H1 (cell line): ENCODE measurements around the gene MEDAG. TPM values are rescaled to one million over a fixed set of nuclear protein-coding genes. Genes with fewer than 3 reads are reported as not detected.

Source experiments
- CTCF ChIA-PET: fragments of 300-600 bp; sonication (Branson Sonifier 250); formaldehyde crosslinking; loops from one replicate; lab custom pipeline; 2021; ENCODE audit not compliant: partially characterized antibody; lab: Charles Lee
- POLR2A ChIA-PET: fragments of 300-600 bp; sonication (Branson Sonifier 250); formaldehyde crosslinking; loops from one replicate; lab custom pipeline; 2021; ENCODE audit warnings: inconsistent platforms; ENCODE audit not compliant: partially characterized antibody; lab: Charles Lee
- DNase-seq, 2 experiments: peaks; one replicate each; pipeline versions ENCODE4 v3.0.0 to v3.0.0-alpha.2; 2010 to 2022; ENCODE audit warnings: low spot score in 2 of 2, low read depth in 1 of 2, mixed read lengths in 1 of 2
- FAIRE-seq: peaks from 2 replicates; lab custom pipeline; 2011; peaks lifted over from hg19 to GRCh38; lab: Jason Lieb, UNC
- H2AFZ ChIP-seq: 2 replicates; pipeline ENCODE4 v1.8.1; 2012; ENCODE audit warnings: low read length, inconsistent platforms
- H2AK5ac ChIP-seq: 2 replicates; pipeline ENCODE4 v1.6.1; 2013; ENCODE audit warnings: low read depth, low read length
- H2BK120ac ChIP-seq: replicated peaks from 2 replicates; pipeline ENCODE3; 2013; ENCODE audit warnings: low read depth, low read length, inconsistent platforms
- H2BK12ac ChIP-seq: 2 replicates; pipeline ENCODE4 v1.6.1; 2013; ENCODE audit warnings: low read depth, low read length
- H2BK15ac ChIP-seq: 2 replicates; pipeline ENCODE4 v1.6.1; 2013; ENCODE audit warnings: low read length
- H2BK20ac ChIP-seq: 2 replicates; pipeline ENCODE4 v1.6.1; 2013; ENCODE audit warnings: low read length
- H2BK5ac ChIP-seq: 2 replicates; pipeline ENCODE4 v1.6.1; 2013; ENCODE audit warnings: low read depth, low read length
- H3K14ac ChIP-seq: 2 replicates; pipeline ENCODE4 v1.6.1; 2013; ENCODE audit warnings: inconsistent platforms; ENCODE audit not compliant: insufficient read length
- H3K18ac ChIP-seq: 2 replicates; pipeline ENCODE4 v1.6.1; 2013; ENCODE audit warnings: low read length; ENCODE audit errors: extremely low read depth
- H3K23ac ChIP-seq: 2 replicates; pipeline ENCODE4 v1.6.1; 2013; ENCODE audit warnings: inconsistent platforms; ENCODE audit not compliant: insufficient read length
- H3K23me2 ChIP-seq: 2 replicates; pipeline ENCODE4 v1.6.1; 2013; ENCODE audit warnings: low read depth, low read length
- H3K27ac ChIP-seq: 2 replicates; pipeline ENCODE4 v1.6.1; 2011; ENCODE audit warnings: low read depth, low read length, inconsistent platforms
- H3K27me3 ChIP-seq, 4 experiments: replicated peaks in 1 of 4; 1 replicate in 1 of 4; 2 replicates in 3 of 4; pipeline versions ENCODE4 v1.6.1 to v1.8.1; 2011 to 2013; ENCODE audit warnings: low read length in 3 of 4, mild to moderate bottlenecking in 3 of 4, inconsistent platforms in 2 of 4, mixed read lengths in 2 of 4, moderate library complexity in 1 of 4; ENCODE audit not compliant: control insufficient read depth in 3 of 4, insufficient read depth in 3 of 4; ENCODE audit errors: extremely low read depth in 1 of 4
- H3K36me3 ChIP-seq, 4 experiments: 2 replicates each; pipeline versions ENCODE4 v1.6.1 to v1.8.1; 2011 to 2013; ENCODE audit warnings: mild to moderate bottlenecking in 4 of 4, low read length in 3 of 4, moderate library complexity in 2 of 4, control low read depth in 1 of 4, inconsistent platforms in 1 of 4; ENCODE audit not compliant: insufficient read depth in 4 of 4, control insufficient read depth in 2 of 4
- H3K4ac ChIP-seq: replicated peaks from 2 replicates; pipeline ENCODE3; 2013; ENCODE audit warnings: low read length, low read depth, mixed read lengths, inconsistent platforms; ENCODE audit not compliant: insufficient read length
- H3K4me1 ChIP-seq, 4 experiments: replicated peaks in 1 of 4; 1 replicate in 1 of 4; 2 replicates in 3 of 4; pipeline versions ENCODE4 v1.6.1 to v1.8.1; 2011 to 2013; ENCODE audit warnings: low read length in 3 of 4, inconsistent platforms in 2 of 4, mixed read lengths in 1 of 4; ENCODE audit not compliant: insufficient read depth in 4 of 4, control insufficient read depth in 3 of 4
- H3K4me2 ChIP-seq, 2 experiments: 2 replicates each; pipeline versions ENCODE4 v1.6.1 to v1.8.1; 2011 to 2013; ENCODE audit warnings: low read depth in 2 of 2, low read length in 2 of 2, control low read depth in 1 of 2, inconsistent platforms in 1 of 2, mild to moderate bottlenecking in 1 of 2; ENCODE audit not compliant: insufficient read depth in 1 of 2
- H3K4me3 ChIP-seq, 4 experiments: fragments of 200-600, 300-600 bp in 1 of 4; sonication (generic), shearing (Covaris generic), sonication (Bioruptor Twin) in 1 of 4; 2 replicates each; pipeline versions ENCODE4 v1.5.1 to v1.8.1; 2011 to 2016; ENCODE audit warnings: low read length in 4 of 4, low read depth in 3 of 4, control low read depth in 2 of 4, inconsistent platforms in 2 of 4, mild to moderate bottlenecking in 2 of 4, mixed read lengths in 1 of 4, moderate library complexity in 1 of 4; ENCODE audit not compliant: insufficient read depth in 2 of 4; ENCODE audit errors: extremely low read depth in 1 of 4
- H3K56ac ChIP-seq: replicated peaks from 2 replicates; pipeline ENCODE3; 2013; ENCODE audit warnings: low read depth, mild to moderate bottlenecking, mixed read lengths, low read length, inconsistent platforms; ENCODE audit not compliant: insufficient read length
- H3K79me1 ChIP-seq: 2 replicates; pipeline ENCODE4 v1.6.1; 2013; ENCODE audit warnings: low read depth, low read length, control low read depth
- H3K79me2 ChIP-seq, 2 experiments: 2 replicates each; pipeline versions ENCODE4 v1.6.1 to v1.8.1; 2012 to 2013; ENCODE audit warnings: low read length in 2 of 2, mild to moderate bottlenecking in 2 of 2, inconsistent platforms in 1 of 2; ENCODE audit not compliant: insufficient read depth in 2 of 2, control insufficient read depth in 1 of 2
- H3K9ac ChIP-seq, 4 experiments: replicated peaks in 1 of 4; 1 replicate in 1 of 4; 2 replicates in 3 of 4; pipeline versions ENCODE4 v1.6.1 to v1.8.1; 2011 to 2013; ENCODE audit warnings: low read depth in 3 of 4, low read length in 3 of 4, control low read depth in 2 of 4, mild to moderate bottlenecking in 2 of 4, moderate library complexity in 2 of 4, inconsistent platforms in 1 of 4; ENCODE audit errors: extremely low read depth in 1 of 4
- H3K9me3 ChIP-seq, 2 experiments: 2 replicates each; pipeline versions ENCODE4 v1.6.1 to v1.8.1; 2012 to 2013; ENCODE audit warnings: mild to moderate bottlenecking in 2 of 2, moderate library complexity in 2 of 2, control low read depth in 1 of 2, inconsistent platforms in 1 of 2, low read depth in 1 of 2, low read length in 1 of 2, mixed read lengths in 1 of 2; ENCODE audit not compliant: insufficient read depth in 2 of 2
- H4K20me1 ChIP-seq, 2 experiments: replicated peaks in 1 of 2; 2 replicates each; pipeline versions ENCODE3 to v1.8.1; 2011 to 2013; ENCODE audit warnings: inconsistent platforms in 2 of 2, low read length in 2 of 2, mild to moderate bottlenecking in 1 of 2; ENCODE audit not compliant: insufficient read depth in 2 of 2, control insufficient read depth in 1 of 2
- H4K5ac ChIP-seq: 2 replicates; pipeline ENCODE4 v1.6.1; 2013; ENCODE audit warnings: low read length, low read depth, mixed read lengths, inconsistent platforms; ENCODE audit not compliant: insufficient read length
- H4K8ac ChIP-seq: 2 replicates; pipeline ENCODE4 v1.8.0; 2013; ENCODE audit warnings: mild to moderate bottlenecking, moderate library complexity, low read length, inconsistent platforms; ENCODE audit not compliant: insufficient read depth; ENCODE audit errors: extremely low read depth
- H4K91ac ChIP-seq: replicated peaks from 2 replicates; pipeline ENCODE3; 2013; ENCODE audit warnings: low read length, mixed read lengths, inconsistent platforms; ENCODE audit not compliant: insufficient read length
- BCL11A ChIP-seq, 2 experiments: IDR thresholded peaks; one replicate each; pipeline ENCODE4 v1.6.1; 2011; ENCODE audit warnings: low read depth in 2 of 2, low read length in 2 of 2, mild to moderate bottlenecking in 2 of 2
- E2F6 ChIP-seq: IDR thresholded peaks from 2 replicates; pipeline ENCODE4 v1.6.1; 2012; ENCODE audit warnings: inconsistent platforms
- FOSL1 ChIP-seq: IDR thresholded peaks from 2 replicates; pipeline ENCODE4 v1.6.1; 2011; ENCODE audit warnings: mild to moderate bottlenecking, low read depth, low read length, moderate library complexity; ENCODE audit not compliant: insufficient read depth
- JUN ChIP-seq: IDR thresholded peaks from 2 replicates; pipeline ENCODE4 v1.6.1; 2011; ENCODE audit warnings: low read depth, mild to moderate bottlenecking, improper control_type of control experiment, low read length
- KDM1A ChIP-seq: fragments of 200-600, 300-600 bp; sonication (generic); IDR thresholded peaks from 2 replicates; pipeline ENCODE4 v1.7.1; 2016; ENCODE audit warnings: mild to moderate bottlenecking, low read length, borderline replicate concordance
- NRF1 ChIP-seq: IDR thresholded peaks from 2 replicates; pipeline ENCODE4 v1.6.1; 2011; ENCODE audit warnings: mild to moderate bottlenecking, low read depth, low read length, improper control_type of control experiment
- POU5F1 ChIP-seq: IDR thresholded peaks from 2 replicates; pipeline ENCODE4 v1.6.1; 2011; ENCODE audit warnings: low read depth, mild to moderate bottlenecking, low read length, moderate library complexity
- SP4 ChIP-seq: IDR thresholded peaks from 2 replicates; pipeline ENCODE4 v1.6.1; 2012; ENCODE audit warnings: low read length, inconsistent platforms
- SRF ChIP-seq: IDR thresholded peaks from 2 replicates; pipeline ENCODE4 v1.6.1; 2011; ENCODE audit warnings: mild to moderate bottlenecking, low read depth, low read length, moderate library complexity
- ZNF274 ChIP-seq: IDR thresholded peaks from 2 replicates; pipeline ENCODE4 v1.7.0; 2012; ENCODE audit warnings: low read length, borderline replicate concordance; ENCODE audit errors: extremely low read depth
- WGBS, 2 experiments: shearing (Covaris generic) in 1 of 2; methylation state at CpG; one replicate each; pipeline versions ENCODE4 v1.1.6 to v1.1.7; 2013 to 2015; ENCODE audit warnings: low lambda C conversion rate in 2 of 2, mixed read lengths in 2 of 2, inconsistent platforms in 1 of 2, low coverage in 1 of 2, missing lambda C conversion rate in 1 of 2; ENCODE audit not compliant: insufficient replicate concordance in 2 of 2, insufficient coverage in 1 of 2, insufficient read length in 1 of 2; ENCODE audit errors: extremely low coverage in 1 of 2, missing lambda C conversion rate in 1 of 2; 5-methylcytosine and 5-hydroxymethylcytosine counted together
- polyA plus RNA-seq, 7 experiments: library from polyadenylated mRNA; depleted of rRNA in 3 of 7; stranded (reverse) in 5 of 7; unstranded in 2 of 7; fragments of >200 nt in 5 of 7; fragments of 200-250 nt in 2 of 7; gene quantifications; 1 replicate in 5 of 7; 2 replicates in 1 of 7; 4 replicates in 1 of 7; pipeline versions ENCODE4 v1.2.1 to v1.2.3, GENCODE V29; 2011 to 2013; ENCODE audit warnings: missing spikeins in 2 of 7, mixed read lengths in 2 of 7
- total RNA-seq: library from RNA; stranded (reverse); fragmentation: NEBNext Ultra II Directional; extraction: Animal tissue kit (Norgen Biotek cat#: 25700); gene quantifications from 2 replicates; pipeline ENCODE4 v1.2.1, GENCODE V29; 2021

MEDAG gene
- total and polyA plus RNA-seq, 2 of the 8 experiments (the other 6 are each of a cell fraction or from before 2014, with no cell fraction given) = 2.1 to 3.1 TPM

GRCh38 chr13:30910676-30911075 is 4.6 kb downstream of the MEDAG start:
- CTCF ChIA-PET = interaction anchor here (0.6 to 1.4 kb wide), 2 partner anchors 17 to 27 kb away, joined by 3 to 4 read pairs; no protein-coding TSS in a partner anchor
- no peak for DNase-seq
- Histone ChIP-seq H2AK5ac (no peak overlapping the region), H2BK20ac (no peak overlapping the region), H3K14ac (no peak overlapping the region), H3K79me2 (no peaks in the 10 kb centered on the region), H2AFZ (no peak overlapping the region), H3K27ac (no peak overlapping the region), H4K8ac (no peak overlapping the region), H3K9me3 (no peaks in the 10 kb centered on the region), H3K4me2 (no peak overlapping the region), H2BK5ac (no peak overlapping the region), H3K18ac (no peak overlapping the region), H2BK12ac (no peak overlapping the region), H3K4me1 (no peaks in the 10 kb centered on the region; a peak in 1 of 7 replicates), H4K91ac (no peak overlapping the region), H3K23me2 (peaks cover 10% of the 10 kb centered on the region), H3K4ac (no peak overlapping the region), H3K4me3 (no peak overlapping the region), H3K9ac (no peak overlapping the region), H3K79me1 (no peaks in the 10 kb centered on the region), H2BK120ac (no peak overlapping the region), H2BK15ac (no peak overlapping the region), H4K5ac (no peak overlapping the region), H4K20me1 (no peaks in the 10 kb centered on the region), H3K56ac (no peak overlapping the region), H3K27me3 (peaks cover 0 to 9% (median 1%) of the 10 kb centered on the region in 4 experiments; a peak in 3 of 7 replicates), H3K36me3 (no peaks in the 10 kb centered on the region), H3K23ac (no peak overlapping the region)
- POLR2A ChIA-PET = no interaction called here
- TF ChIP-seq ZNF274 (no peak), JUN (no peak), E2F6 (no peak), NRF1 (no peak), POU5F1 (no peak), SRF (no peak), KDM1A (no peak), BCL11A (IDR thresholded peaks at IDR 0.05; ENCODE audit: low read depth in 2 of 2, low read length in 2 of 2) (no peak), SP4 (no peak), FOSL1 (no peak)
- 93% methylated on average over 3 of the region's 3 CpGs; no CpG with 5 or more reads in 1 of the 2 experiments for WGBS, 2 experiments
- FAIRE-seq = no peak
